Activated naive CD4-positive, alpha-beta T cell treated with Interleukin-2 at 50 U/mL for 16 hours (primary cell): ENCODE data around the gene AAK1.
"Not testable (repeated sequence)": the region's sequence is repeated elsewhere in the genome, so short reads cannot be mapped to it uniquely, and the experiment has no call there.

Experiments
- DNase-seq: peaks from one replicate; pipeline ENCODE4 v3.0.0-alpha.2; 2020

AAK1 gene

DNA sequence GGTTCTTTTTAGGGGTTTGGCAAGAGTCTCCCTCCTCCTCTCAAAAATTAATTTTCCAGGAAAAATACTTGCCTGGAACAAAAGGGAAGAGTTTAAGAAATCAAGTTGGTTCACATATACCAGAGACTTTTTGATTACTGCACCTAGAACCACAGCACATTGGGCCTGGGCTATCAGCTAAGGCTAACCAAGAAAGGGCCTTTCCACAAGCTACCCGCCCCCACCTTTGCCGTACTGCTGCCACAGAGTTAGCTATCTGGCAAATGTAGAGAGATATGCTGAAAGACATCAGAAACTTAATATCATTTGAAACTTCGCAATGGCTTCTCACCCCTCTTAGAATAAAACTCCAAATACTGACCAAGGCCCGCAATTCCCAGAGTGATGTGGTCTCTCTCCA is 76.9 kb downstream of the AAK1 start:
- DNase-seq = no peak

DNA sequence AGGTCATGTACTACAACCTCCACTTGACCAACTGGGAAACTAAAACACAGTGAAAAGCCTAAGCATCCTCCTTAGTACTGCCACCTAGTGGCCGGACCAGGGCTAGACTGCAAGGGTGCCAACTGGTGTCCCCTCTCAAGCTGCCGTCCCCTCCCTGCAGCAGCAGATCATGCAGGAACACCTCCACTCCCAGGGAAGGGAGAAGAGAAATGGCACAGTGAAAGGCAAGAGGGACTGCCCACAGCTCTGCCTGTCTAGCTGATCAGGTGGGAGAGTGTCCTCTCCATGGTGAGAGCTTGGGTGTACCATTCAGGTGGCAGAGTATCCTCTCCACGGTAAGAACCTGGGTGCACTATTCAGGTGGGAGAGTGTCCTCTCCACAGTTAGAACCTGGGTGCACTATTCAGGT is 78.1 kb downstream of the AAK1 start:
- DNase-seq = peak; percentile 74

DNA sequence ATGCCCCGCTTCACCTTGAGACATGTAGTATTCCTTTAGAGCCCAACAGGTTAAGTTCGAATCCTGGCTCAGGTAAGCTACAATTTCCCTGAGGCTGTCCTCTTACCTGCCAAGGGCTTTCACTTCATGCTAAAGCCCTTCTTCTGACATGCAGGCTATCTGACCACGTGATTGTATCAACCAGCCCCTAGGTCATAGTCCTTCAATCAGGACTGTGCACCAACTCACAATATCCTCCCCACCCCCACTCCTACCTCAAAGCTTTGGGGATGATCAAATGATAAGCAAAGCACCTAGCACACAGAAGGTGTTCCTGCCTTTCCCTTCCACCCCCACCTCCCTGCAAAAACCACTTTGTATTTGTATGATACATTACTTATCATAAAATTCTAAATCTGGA is 78.9 kb downstream of the AAK1 start:
- DNase-seq = no peak

- no peak for DNase-seq
Observed at GRCh38 chr2:69563021-69563420, 80.5 kb downstream of the AAK1 start.

DNA sequence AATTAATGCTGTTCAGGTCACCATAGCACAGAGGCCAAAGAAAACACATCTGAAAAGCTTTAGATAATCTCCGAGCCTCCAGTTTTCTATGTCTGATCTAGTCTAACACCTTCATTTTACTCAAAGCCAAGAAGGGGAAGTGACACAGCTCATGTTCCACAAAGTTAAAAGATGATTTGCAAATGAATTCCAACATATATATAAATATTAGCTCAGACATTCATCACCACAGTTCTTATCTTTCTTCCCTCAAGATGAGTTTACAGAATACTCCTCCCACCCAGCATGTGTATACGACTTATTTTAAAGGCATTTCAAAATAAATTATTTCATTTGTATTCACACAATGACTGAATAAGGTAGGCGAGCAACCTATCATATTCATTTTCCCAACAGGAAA is 82.4 kb downstream of the AAK1 start:
- no peak for DNase-seq

DNA sequence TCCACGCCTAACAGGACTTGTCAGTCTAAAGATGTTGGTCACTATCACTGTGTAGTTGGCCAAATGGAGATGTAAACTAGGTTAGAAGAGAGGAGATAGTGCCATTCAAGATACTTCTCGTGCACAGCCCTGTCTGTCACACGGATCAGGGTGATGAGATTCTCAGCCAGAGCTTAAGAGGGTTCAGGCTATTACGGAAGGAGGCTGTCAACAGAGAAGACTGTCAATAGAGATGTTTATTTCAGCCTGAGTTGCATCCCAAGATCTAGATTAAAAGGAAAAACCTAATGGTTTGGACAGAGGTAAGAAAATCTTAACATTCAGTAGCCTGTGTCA is 83.4 kb downstream of the AAK1 start:
- DNase-seq = no peak

GRCh38 chr2:69559442-69560146 is 83.9 kb downstream of the AAK1 start:
- DNase-seq = no peak

DNA sequence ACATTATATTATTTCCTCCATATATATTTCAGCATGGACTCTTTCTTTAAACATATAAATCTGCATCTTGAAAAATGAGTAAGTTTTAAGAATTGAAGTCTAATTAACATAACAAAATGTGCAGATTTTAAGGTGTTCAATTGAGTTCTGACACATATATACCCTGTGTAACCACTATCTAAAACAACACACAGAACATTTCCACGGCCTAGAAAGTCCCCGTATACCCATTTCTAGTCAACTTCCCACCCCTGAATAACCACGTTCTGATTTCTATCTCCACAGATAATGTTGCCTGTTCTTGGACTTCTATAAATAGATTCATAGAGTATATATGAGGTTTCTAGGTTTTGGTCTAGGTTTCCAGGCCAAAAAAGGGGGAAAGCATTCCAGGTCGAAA is 87.5 kb downstream of the AAK1 start:
- no peak for DNase-seq

GRCh38 chr2:69554981-69555380 is 88.6 kb downstream of the AAK1 start:
- no peak for DNase-seq

DNA sequence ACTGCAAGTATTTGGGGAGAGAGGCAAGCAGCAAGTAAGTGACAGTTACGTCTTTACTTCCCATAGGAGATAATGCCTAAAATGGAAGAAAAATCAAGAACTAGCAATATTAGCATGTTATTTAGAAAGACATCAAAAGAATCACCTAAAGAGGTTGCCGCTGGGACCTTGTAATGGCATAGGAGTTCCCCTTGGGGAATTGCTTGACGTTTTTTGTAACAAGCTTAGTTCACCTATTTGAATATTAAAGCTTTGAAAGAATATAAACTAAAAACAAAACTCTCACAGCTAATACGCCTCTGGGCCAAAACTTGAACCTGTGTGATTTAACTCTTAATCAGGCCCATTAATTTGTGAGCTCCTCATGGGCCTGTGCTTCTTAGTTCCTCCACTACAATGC is 89.0 kb downstream of the AAK1 start:
- DNase-seq = no peak

GRCh38 chr2:69553991-69554390 is 89.5 kb downstream of the AAK1 start:
- DNase-seq = no peak

DNA sequence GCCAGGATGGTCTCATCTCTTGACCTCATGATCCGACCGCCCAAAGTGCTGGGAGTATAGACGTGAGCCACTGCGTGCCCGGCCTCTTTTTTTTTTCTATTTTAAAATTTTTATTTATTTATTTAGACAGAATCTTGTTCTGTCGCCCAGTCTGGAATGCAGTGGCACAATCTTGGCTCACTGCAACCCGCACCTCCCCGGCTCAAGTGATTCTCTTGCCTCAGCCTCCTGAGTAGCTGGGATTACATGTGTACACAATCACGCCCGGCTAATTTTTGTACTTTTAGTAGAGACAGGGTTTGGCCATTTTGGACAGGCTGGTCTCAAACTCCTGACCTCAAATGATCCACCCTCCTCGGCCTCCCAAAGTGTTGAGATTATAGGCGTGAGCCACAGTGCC is 93.0 kb downstream of the AAK1 start:
- not testable (repeated sequence) for DNase-seq

DNA sequence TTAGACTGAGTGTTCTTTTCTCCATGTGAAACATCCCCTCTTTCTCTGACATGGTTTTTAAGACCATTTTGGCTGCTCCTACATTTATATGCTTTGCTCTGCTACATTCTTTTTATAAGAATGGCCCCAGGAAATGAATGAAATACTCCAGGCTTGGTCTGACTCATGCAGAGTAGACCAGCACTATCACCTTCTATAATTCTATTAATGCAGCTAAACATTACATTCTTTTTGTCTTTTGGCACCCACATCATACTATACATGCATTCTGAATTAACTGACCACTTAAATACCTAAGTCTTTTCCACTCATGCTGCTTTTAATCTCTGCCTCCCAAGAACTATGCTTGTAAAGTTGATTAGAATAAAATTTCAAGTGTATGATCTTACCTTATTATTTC is 94.1 kb downstream of the AAK1 start:
- DNase-seq = no peak

- DNase-seq = no peak
Observed at GRCh38 chr2:69547984-69548715, 95.4 kb downstream of the AAK1 start.

GRCh38 chr2:69546646-69547045 is 96.9 kb downstream of the AAK1 start:
- DNase-seq = no peak

- DNase-seq = no peak
Observed at GRCh38 chr2:69545477-69545932, 98.0 kb downstream of the AAK1 start.

DNA sequence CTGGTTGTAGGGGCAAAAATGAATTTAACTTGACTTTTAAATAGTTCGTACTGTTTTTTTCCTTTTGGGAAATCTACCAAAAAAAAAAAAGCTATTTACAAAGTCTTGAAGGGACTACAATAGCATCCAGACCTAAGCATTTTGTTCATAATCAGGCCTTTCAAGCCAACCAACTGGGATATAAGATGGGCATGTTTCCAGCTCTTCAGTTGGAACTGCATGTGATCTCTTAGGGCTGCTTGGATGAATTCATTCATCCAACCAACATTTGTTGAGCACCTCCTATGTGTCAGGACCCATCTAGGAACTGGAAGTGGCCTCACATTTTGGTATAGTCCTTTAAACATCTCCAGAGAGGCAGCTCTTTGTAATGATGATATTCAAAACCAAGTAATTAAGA is 98.6 kb downstream of the AAK1 start:
- DNase-seq = no peak

DNA sequence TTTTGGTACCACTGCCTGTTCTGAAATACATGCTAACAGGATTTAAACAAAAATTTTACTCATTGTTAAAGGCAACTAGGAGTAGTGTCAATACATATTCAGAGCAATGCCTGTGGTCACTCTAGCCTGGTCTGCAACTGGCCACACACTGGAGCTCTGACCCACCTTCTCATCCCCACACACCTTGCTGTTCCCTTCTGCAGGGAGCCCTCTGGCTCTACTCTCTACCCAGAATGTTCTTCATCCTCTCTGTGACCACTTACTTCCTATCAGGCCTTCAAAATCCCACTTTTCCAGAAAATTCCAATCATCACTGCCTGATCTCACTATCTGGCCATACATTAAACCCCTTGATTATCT is 104.0 kb downstream of the AAK1 start:
- no peak for DNase-seq

DNA sequence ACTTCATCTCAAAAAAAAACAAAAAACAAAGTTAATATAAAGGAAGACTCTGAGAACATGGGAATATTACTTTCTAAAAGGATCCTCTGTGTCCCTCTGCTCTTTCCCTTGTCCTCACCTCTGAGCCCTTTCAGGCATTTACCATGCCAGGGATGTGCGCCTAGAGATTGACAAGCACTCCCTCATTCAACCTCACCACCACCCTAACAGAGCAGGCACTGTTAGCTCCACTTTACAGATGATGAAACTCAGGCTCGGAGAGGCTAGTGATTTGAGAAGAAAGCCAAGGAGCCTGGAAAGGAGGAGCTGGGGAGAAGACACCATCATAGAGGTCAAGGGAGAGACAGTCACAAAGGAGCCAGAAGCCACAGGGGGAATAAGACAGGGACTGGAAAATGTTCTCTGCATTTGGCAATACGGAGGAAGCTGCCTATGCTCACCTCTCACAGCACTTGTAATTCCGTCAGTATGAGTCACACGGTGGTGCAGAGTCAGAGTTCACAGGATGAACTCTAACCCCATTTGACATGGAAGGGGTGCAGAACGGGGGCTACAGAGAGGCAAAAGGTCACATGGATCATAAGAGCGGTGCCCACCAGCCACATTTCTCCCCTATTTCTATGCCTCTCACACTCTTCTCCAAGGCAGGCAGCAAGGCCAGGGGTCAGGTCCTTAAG is 104.5 kb downstream of the AAK1 start:
- no peak for DNase-seq

GRCh38 chr2:69538249-69538648 is 105.3 kb downstream of the AAK1 start:
- DNase-seq = no peak

DNA sequence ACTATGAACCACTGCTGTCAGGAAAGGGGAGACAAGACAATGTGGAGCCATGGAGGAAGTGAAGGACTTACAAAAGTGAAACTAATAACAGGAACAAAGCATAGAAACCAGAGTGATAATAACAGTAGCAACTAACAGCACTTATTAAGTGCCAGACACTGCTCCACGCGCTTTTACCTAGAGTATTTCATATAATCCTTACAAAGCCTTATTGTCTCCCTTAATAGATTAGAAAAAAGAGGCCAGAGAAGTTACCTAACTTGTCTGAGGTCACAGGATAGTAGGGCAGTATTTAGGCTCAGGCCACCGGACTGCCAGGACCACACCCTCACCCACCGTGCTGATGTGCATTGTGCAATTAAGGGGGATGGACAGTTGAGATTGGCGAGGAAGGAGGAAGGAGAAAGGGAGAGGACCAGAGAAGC is 107.7 kb downstream of the AAK1 start:
- DNase-seq = no peak

- no peak for DNase-seq
Observed at GRCh38 chr2:69531186-69531585, 112.4 kb downstream of the AAK1 start.

GRCh38 chr2:69529480-69529879 is 114.1 kb downstream of the AAK1 start:
- no peak for DNase-seq

DNA sequence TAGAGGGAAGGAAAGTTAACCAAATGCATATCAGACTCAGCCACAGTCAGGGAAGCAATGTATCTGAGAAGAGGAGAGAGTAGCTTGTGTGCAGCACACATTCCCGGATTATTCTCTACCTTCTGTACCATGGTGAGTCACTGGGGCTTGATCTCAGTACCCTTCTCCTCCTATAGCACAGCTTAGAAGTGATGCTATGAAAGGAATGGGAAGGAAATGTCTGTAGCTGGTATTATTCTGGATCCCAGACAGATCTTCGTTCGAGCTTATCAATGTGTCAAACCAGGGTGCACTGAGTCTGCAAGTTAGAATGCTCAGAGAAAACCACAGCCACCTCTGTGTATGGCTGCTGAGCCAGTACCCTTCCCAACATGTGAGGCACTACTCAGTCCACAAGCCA is 118.3 kb downstream of the AAK1 start:
- DNase-seq = no peak
